Mesenchymal stem cell (in vitro differentiated cells and primary cell): Measurements from ENCODE around the gene ANP32A.

ENCODE experiments used
- DNase-seq: peaks from one replicate; pipeline ENCODE4 v3.0.0-alpha.2; 2013
- H2AFZ ChIP-seq: one replicate; pipeline ENCODE4 v1.6.1; 2013; ENCODE audit warnings: low read depth, mild to moderate bottlenecking, control low read depth, inconsistent platforms, low read length, moderate library complexity
- H2AK5ac ChIP-seq: 2 replicates; pipeline ENCODE4 v1.6.1; 2013; ENCODE audit warnings: low read length, moderate library complexity, mild to moderate bottlenecking, inconsistent platforms; ENCODE audit not compliant: severe bottlenecking
- H2BK120ac ChIP-seq: one replicate; pipeline ENCODE4 v1.6.1; 2013; ENCODE audit warnings: low read depth, mild to moderate bottlenecking, inconsistent platforms, low read length, moderate library complexity
- H2BK12ac ChIP-seq, 2 experiments: one replicate each; pipeline ENCODE4 v1.6.1; 2013; ENCODE audit warnings: inconsistent platforms in 2 of 2, low read length in 2 of 2, mild to moderate bottlenecking in 2 of 2, moderate library complexity in 2 of 2, control low read depth in 1 of 2
- H2BK15ac ChIP-seq: one replicate; pipeline ENCODE4 v1.6.1; 2013; ENCODE audit warnings: mild to moderate bottlenecking, low read depth, inconsistent platforms; ENCODE audit not compliant: poor library complexity, severe bottlenecking
- H2BK5ac ChIP-seq: 2 replicates; pipeline ENCODE4 v1.6.1; 2013; ENCODE audit warnings: low read depth, mild to moderate bottlenecking, low read length, control low read depth, inconsistent platforms; ENCODE audit not compliant: poor library complexity, severe bottlenecking
- H3K14ac ChIP-seq, 2 experiments: one replicate each; pipeline ENCODE4 v1.6.1; 2013; ENCODE audit warnings: inconsistent platforms in 2 of 2, low read length in 2 of 2, control low read depth in 1 of 2, mild to moderate bottlenecking in 1 of 2, moderate library complexity in 1 of 2
- H3K18ac ChIP-seq, 2 experiments: one replicate each; pipeline ENCODE4 v1.6.1; 2013; ENCODE audit warnings: inconsistent platforms in 2 of 2, low read length in 2 of 2, control low read depth in 1 of 2, low read depth in 1 of 2, mild to moderate bottlenecking in 1 of 2
- H3K23ac ChIP-seq, 2 experiments: one replicate each; pipeline ENCODE4 v1.6.1; 2013; ENCODE audit warnings: inconsistent platforms in 2 of 2, low read length in 2 of 2, mild to moderate bottlenecking in 2 of 2, moderate library complexity in 2 of 2, control low read depth in 1 of 2
- H3K27ac ChIP-seq: 2 replicates; pipeline ENCODE4 v1.5.1; 2013; ENCODE audit warnings: mild to moderate bottlenecking, moderate library complexity, low read length, control low read depth, inconsistent platforms; ENCODE audit not compliant: poor library complexity, severe bottlenecking
- H3K27me3 ChIP-seq, 2 experiments: 2 replicates each; pipeline versions ENCODE4 v1.6.1 to v1.7.0; 2013; ENCODE audit warnings: low read length in 2 of 2, mild to moderate bottlenecking in 2 of 2, moderate library complexity in 2 of 2, control low read depth in 1 of 2, inconsistent platforms in 1 of 2; ENCODE audit not compliant: control insufficient read depth in 1 of 2, insufficient read depth in 1 of 2
- H3K36me3 ChIP-seq, 2 experiments: 2 replicates each; pipeline versions ENCODE4 v1.6.1 to v1.7.0; 2013; ENCODE audit warnings: low read length in 2 of 2, control low read depth in 1 of 2, inconsistent platforms in 1 of 2, low read depth in 1 of 2, mild to moderate bottlenecking in 1 of 2; ENCODE audit not compliant: insufficient read depth in 2 of 2, control insufficient read depth in 1 of 2
- H3K4ac ChIP-seq, 2 experiments: one replicate each; pipeline ENCODE4 v1.6.1; 2013; ENCODE audit warnings: inconsistent platforms in 2 of 2, low read length in 2 of 2, mild to moderate bottlenecking in 2 of 2, moderate library complexity in 2 of 2, control low read depth in 1 of 2, low read depth in 1 of 2
- H3K4me1 ChIP-seq: 2 replicates; pipeline ENCODE4 v1.6.1; 2013; ENCODE audit warnings: low read depth, low read length, control low read depth; ENCODE audit not compliant: control insufficient read depth, insufficient read depth
- H3K4me2 ChIP-seq: 2 replicates; pipeline ENCODE4 v1.6.1; 2013; ENCODE audit warnings: low read length, mild to moderate bottlenecking, inconsistent platforms; ENCODE audit not compliant: poor library complexity, severe bottlenecking
- H3K4me3 ChIP-seq, 2 experiments: 2 replicates each; pipeline versions ENCODE4 v1.5.1 to v1.7.0; 2013; ENCODE audit warnings: low read length in 2 of 2, mild to moderate bottlenecking in 2 of 2, control low read depth in 1 of 2, low read depth in 1 of 2; ENCODE audit not compliant: insufficient read depth in 1 of 2
- H3K79me1 ChIP-seq: replicated peaks from 2 replicates; pipeline ENCODE4 v1.6.1; 2013; ENCODE audit warnings: mild to moderate bottlenecking, control low read depth, low read length, inconsistent platforms; ENCODE audit not compliant: poor library complexity, severe bottlenecking
- H3K9ac ChIP-seq: 2 replicates; pipeline ENCODE4 v1.7.0; 2013; ENCODE audit warnings: mild to moderate bottlenecking, low read length, moderate library complexity
- H3K9me3 ChIP-seq: 2 replicates; pipeline ENCODE4 v1.7.0; 2013; ENCODE audit warnings: mild to moderate bottlenecking, low read length; ENCODE audit not compliant: control insufficient read depth
- H4K8ac ChIP-seq: one replicate; pipeline ENCODE4 v1.6.1; 2013; ENCODE audit warnings: inconsistent platforms, mild to moderate bottlenecking, low read length, moderate library complexity
- H4K91ac ChIP-seq: one replicate; pipeline ENCODE4 v1.6.1; 2013; ENCODE audit warnings: mild to moderate bottlenecking, low read length, inconsistent platforms
- WGBS: methylation state at CpG from one replicate; pipeline ENCODE4 v1.1.7; 2013; ENCODE audit warnings: mixed read lengths; 5-methylcytosine and 5-hydroxymethylcytosine counted together

The ANP32A gene

GRCh38 chr15:68767833-68768232, 52.9 kb downstream of the ANP32A start:
- no peak overlapping the region for H2AFZ ChIP-seq
- H3K9me3 ChIP-seq = no peaks in the 10 kb centered on the region
- no peak overlapping the region for H4K91ac ChIP-seq
- peaks cover 0 to 13% of the 10 kb centered on the region in 2 experiments for H3K27me3 ChIP-seq
- 61% methylated on average over 3 of the region's 4 CpGs for WGBS
- H2BK12ac ChIP-seq = no peak overlapping the region
- H3K9ac ChIP-seq = no peak overlapping the region
- no peak overlapping the region for H2BK120ac ChIP-seq
- H3K79me1 ChIP-seq = no peaks in the 10 kb centered on the region
- H3K27ac ChIP-seq = no peak overlapping the region
- H3K14ac ChIP-seq = no peak overlapping the region
- no peak overlapping the region for H2AK5ac ChIP-seq
- no peak overlapping the region for H3K4ac ChIP-seq
- no peak overlapping the region for H2BK5ac ChIP-seq
- no peaks in the 10 kb centered on the region for H3K36me3 ChIP-seq
- H3K4me3 ChIP-seq = no peak overlapping the region
- no peak overlapping the region for H4K8ac ChIP-seq
- H3K23ac ChIP-seq = no peak overlapping the region
- no peak for DNase-seq
- no peak overlapping the region for H3K18ac ChIP-seq
- no peak overlapping the region for H2BK15ac ChIP-seq
- H3K4me2 ChIP-seq = no peak overlapping the region
- H3K4me1 ChIP-seq = no peaks in the 10 kb centered on the region

DNA sequence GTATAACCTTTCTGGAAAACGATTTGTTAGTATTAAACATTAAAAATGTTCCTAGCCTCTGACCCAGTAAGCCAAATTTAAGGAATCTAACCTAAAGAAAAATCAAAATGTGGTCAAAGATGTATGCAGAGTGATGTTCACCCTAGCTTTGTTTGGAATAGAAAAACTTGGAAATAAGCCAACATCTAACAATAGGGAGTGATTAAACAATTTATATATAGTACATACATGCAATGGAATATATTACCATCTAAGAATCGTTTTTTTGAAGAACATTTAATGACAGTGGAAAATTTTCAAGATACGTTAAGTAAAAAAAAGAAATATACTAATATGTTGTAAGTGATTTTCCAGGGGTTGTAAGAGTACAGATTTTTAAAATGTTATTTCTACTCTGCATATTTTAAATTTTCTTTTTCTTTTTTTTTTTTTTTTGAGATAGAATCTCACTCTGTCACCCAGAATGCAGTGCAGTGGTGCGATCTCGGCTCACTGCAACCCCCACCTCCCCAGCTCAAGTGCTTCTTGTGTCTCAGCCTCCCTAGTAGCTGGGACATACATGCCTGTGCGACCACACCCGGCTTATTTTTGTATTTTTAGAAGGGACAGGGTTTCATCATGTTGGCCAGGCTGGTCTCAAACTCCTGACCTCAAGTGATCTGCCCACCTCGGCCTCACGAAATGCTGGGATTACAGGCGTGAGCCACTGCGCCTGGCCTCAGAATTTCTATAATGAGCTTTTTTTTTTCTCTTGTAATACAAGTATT, 54.9 kb downstream of the ANP32A start:
- no peak overlapping the region for H3K4me2 ChIP-seq
- WGBS = 72% methylated on average over 7 of the region's 11 CpGs

DNA sequence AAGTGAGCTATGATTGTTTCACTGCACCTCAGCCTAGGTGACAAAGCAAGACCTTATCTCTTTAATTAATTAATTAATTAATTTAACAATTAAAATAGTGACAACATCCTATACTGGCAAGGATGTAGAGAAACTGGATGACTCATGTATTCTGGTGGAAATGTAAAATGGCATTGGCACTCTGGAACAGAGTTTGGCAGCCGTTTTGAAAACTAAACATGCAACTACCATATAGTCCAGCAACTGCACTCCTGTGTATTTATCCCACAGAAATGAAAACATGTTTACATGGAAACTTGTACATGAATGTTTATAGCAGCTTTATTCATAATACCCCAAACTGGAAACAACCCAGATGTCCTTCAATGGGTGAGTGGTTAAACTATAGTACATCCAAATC, 56.6 kb downstream of the ANP32A start:
- H3K4me2 ChIP-seq = no peak overlapping the region
- no peak overlapping the region for H2BK120ac ChIP-seq
- H2BK12ac ChIP-seq = no peak overlapping the region
- no peak overlapping the region for H2BK15ac ChIP-seq
- no peak overlapping the region for H3K27ac ChIP-seq
- H2BK5ac ChIP-seq = no peak overlapping the region
- H3K27me3 ChIP-seq = peaks cover 0 to 6% of the 10 kb centered on the region in 2 experiments
- no peaks in the 10 kb centered on the region for H3K36me3 ChIP-seq
- H3K18ac ChIP-seq = no peak overlapping the region
- WGBS = no CpG with 5 or more reads among the region's 1 CpG
- no peak overlapping the region for H3K9ac ChIP-seq
- H2AFZ ChIP-seq = no peak overlapping the region
- H3K9me3 ChIP-seq = no peaks in the 10 kb centered on the region
- no peak overlapping the region for H3K4ac ChIP-seq
- no peaks in the 10 kb centered on the region for H3K4me1 ChIP-seq
- H2AK5ac ChIP-seq = no peak overlapping the region
- no peaks in the 10 kb centered on the region for H3K79me1 ChIP-seq
- no peak overlapping the region for H3K14ac ChIP-seq
- no peak for DNase-seq
- H4K91ac ChIP-seq = no peak overlapping the region
- H3K4me3 ChIP-seq = no peak overlapping the region
- H3K23ac ChIP-seq = no peak overlapping the region
- no peak overlapping the region for H4K8ac ChIP-seq

More for the DNA sequence above, 54.9 kb downstream of the ANP32A start:
- H3K18ac ChIP-seq = no peak overlapping the region
- peaks cover 0 to 16% of the 10 kb centered on the region in 2 experiments for H3K27me3 ChIP-seq
- H3K9ac ChIP-seq = no peak overlapping the region
- H3K14ac ChIP-seq = no peak overlapping the region
- H2AFZ ChIP-seq = no peak overlapping the region
- no peak overlapping the region for H2AK5ac ChIP-seq
- H3K27ac ChIP-seq = no peak overlapping the region
- no peaks in the 10 kb centered on the region for H3K4me1 ChIP-seq
- H3K79me1 ChIP-seq = no peaks in the 10 kb centered on the region
- H3K4ac ChIP-seq = no peak overlapping the region
- no peak overlapping the region for H2BK12ac ChIP-seq
- H4K8ac ChIP-seq = no peak overlapping the region
- H3K4me3 ChIP-seq = no peak overlapping the region
- H3K9me3 ChIP-seq = no peaks in the 10 kb centered on the region
- H4K91ac ChIP-seq = no peak overlapping the region
- no peak overlapping the region for H3K23ac ChIP-seq
- H2BK120ac ChIP-seq = no peak overlapping the region
- H3K36me3 ChIP-seq = no peaks in the 10 kb centered on the region
- no peak for DNase-seq
- H2BK5ac ChIP-seq = no peak overlapping the region
- H2BK15ac ChIP-seq = no peak overlapping the region

GRCh38 chr15:68763063-68763462, 57.6 kb downstream of the ANP32A start:
- no peak overlapping the region for H3K4ac ChIP-seq
- WGBS = 69% methylated on average over 4 of the region's 4 CpGs
- no peak for DNase-seq

More at GRCh38 chr15:68763063-68763462, 57.6 kb downstream of the ANP32A start:
- Histone ChIP-seq H4K91ac (no peak overlapping the region), H2BK12ac (no peak overlapping the region), H3K9ac (no peak overlapping the region), H3K4me3 (no peak overlapping the region), H3K18ac (no peak overlapping the region), H3K14ac (no peak overlapping the region), H3K9me3 (no peaks in the 10 kb centered on the region), H2AFZ (no peak overlapping the region), H2BK5ac (no peak overlapping the region), H3K4me2 (no peak overlapping the region), H3K36me3 (no peaks in the 10 kb centered on the region), H4K8ac (no peak overlapping the region), H3K23ac (no peak overlapping the region), H3K27me3 (peaks cover 0 to 6% of the 10 kb centered on the region in 2 experiments), H2BK120ac (no peak overlapping the region), H2BK15ac (no peak overlapping the region), H3K4me1 (no peaks in the 10 kb centered on the region), H3K27ac (no peak overlapping the region), H3K79me1 (no peaks in the 10 kb centered on the region), H2AK5ac (no peak overlapping the region)
